ENCODE data around the gene TDRD3. TPM values are rescaled to one million over a fixed set of nuclear protein-coding genes. Genes with fewer than 3 reads are reported as not detected.

Gene TDRD3
- polyA plus RNA-seq, 1 donor, result 44.6 TPM

DNA sequence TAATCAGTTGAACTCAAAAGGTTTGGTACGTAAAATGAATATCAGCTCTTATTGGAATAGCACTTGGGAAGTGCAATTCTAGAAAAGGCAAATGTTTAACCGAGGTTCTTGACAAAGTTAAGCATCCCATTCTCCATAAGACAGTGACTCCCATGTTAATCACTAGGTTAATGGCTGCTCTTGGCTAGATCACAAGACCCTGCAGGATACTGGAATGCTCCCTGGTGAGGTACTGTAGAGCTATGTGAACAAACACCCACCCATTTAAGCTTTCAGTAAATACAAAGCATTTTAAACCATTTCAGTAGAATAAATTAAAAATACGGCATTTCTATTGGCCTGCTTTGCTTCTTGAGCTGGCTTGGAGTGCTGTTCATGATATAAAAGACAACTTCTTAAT lies 56.5 kb downstream of the TDRD3 start:
- no peak for DNase-seq

DNA sequence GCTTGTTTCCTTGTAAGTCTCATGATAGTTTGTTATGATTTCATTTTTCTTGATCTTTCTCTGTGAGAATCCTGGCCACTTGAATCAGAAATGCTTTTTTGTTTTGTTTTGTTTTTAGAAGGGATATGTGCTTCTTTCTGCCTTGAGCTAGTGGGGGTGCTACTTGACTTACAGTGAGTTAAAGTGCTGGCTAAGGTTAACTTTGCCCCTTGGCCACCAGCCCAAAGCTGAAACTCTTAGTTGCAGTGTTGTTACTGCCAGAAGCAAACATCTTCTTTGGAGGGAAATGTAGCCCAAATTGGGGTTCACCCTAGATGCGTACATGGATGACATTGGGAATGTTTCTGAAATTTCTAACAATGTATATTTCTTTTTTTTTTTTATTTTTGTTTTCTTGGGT lies 57.4 kb downstream of the TDRD3 start:
- DNase-seq, result no peak

GRCh38 chr13:60463787-60464186 lies 66.8 kb downstream of the TDRD3 start:
- no peak for DNase-seq

GRCh38 chr13:60467098-60467497 lies 70.1 kb downstream of the TDRD3 start:
- DNase-seq, result no peak

DNA sequence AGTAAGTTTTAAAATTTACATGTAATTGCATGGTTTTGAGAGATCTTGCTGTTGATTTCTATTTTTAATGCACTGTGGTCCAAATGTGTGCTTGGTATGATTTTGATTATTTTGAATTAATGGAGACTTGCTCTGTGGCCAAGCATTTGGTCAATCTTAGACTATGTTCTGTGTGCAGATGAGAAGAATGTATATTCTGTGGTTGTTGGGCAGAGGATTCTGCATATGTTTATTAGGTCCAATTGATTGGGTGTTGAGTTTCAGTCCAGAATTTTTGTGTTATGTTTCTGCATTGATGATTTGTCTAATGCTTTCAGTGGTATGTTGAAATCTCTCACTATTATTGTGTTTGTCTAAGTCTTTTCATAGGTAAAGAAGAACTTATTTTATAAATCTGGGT lies 82.3 kb downstream of the TDRD3 start:
- no peak for DNase-seq

DNA sequence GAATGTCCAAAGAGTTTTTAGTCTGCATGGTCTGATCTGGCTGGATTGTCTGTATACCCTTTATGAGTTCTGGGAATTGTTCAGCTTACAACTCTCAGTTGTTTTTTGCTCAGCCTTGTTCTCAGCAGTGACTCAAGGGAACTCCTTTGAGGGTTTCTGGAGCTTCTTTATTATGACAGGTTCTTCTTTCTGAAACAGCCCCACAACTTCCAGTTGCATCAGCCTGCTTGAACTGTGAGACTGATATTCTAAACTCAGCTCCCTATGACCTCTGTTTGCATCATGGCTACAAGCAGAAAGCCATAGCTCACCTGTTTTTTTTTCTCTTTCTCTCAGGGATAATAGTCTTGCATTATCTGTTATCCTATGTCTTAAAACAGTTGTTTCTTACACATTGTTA lies 85.0 kb downstream of the TDRD3 start:
- no peak for DNase-seq

DNA sequence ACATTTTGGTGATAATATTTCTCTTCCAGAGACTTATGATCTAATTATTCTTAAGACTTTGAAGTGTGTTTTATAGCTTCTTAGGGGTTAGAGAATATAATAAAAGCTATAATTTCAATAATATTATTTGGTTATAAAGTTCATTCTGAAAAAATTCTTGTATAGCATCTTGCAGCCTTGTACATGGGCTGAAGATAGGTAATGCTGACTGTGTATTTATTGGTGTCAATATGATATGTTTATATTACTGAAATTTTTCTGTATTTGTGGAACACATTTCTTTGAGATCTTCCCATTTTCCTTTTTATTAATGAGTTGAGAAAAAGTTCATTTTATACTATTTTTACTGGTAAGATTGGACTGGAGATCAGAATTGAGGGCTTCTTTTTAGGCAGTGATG lies 87.8 kb downstream of the TDRD3 start:
- no peak for DNase-seq

DNA sequence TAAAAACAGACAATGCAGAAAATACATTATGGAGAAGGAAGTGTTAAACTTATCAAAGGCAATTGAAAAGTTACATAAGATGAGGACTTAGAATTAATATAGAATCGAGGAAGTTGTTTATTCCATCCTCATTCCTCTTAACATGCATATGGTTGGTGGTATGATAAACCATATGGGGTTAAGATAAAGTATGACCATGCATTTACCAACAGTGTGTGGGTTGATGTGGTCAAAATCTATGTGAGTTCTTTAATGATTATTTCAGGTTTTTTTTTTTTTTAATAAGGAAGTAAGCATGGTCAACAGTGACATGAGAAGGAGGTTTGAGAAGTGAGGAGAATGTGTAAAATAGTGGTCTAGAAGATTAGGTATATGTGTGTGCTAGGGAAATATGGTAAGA lies 94.5 kb downstream of the TDRD3 start:
- no peak for DNase-seq

DNA sequence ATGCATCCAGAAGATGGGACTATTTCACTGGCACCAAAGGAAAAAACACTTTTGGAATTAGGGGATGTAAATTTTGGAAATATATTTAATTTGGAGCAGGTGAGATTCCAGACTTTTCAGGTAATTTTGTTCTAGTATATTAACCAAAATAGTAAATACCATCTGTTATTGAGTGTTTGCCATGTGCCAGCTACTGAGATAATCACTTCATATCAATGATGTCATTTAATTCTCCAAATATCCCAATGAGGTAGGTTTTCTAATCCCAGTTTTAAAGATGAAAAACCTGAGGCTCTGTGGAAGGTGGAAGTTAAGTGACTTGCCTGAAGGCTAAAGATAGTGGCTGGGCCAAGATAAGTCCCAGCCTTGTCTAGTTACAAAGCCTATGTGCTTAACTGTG lies 95.2 kb downstream of the TDRD3 start:
- no peak for DNase-seq

GRCh38 chr13:60494296-60494695 lies 97.3 kb downstream of the TDRD3 start:
- no peak for DNase-seq

DNA sequence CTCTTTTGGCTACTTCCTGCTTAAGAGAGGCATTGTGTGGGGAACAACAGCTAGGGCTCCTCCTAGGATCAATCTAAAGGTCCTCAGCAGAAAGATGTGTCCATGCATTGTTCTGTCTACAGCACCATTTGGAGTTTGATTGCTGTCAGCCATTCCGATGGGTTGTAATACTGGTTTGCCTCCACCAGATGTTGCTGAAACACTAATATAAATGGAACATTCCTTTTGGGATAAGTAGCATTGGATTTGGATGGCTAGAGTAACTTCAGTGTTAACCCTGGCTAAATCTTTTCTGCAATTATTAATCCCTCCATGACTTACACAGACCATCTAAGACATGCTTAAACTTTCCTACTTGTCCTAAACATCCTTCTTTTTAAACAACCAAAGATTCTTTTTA lies 104.2 kb downstream of the TDRD3 start:
- no peak for DNase-seq

DNA sequence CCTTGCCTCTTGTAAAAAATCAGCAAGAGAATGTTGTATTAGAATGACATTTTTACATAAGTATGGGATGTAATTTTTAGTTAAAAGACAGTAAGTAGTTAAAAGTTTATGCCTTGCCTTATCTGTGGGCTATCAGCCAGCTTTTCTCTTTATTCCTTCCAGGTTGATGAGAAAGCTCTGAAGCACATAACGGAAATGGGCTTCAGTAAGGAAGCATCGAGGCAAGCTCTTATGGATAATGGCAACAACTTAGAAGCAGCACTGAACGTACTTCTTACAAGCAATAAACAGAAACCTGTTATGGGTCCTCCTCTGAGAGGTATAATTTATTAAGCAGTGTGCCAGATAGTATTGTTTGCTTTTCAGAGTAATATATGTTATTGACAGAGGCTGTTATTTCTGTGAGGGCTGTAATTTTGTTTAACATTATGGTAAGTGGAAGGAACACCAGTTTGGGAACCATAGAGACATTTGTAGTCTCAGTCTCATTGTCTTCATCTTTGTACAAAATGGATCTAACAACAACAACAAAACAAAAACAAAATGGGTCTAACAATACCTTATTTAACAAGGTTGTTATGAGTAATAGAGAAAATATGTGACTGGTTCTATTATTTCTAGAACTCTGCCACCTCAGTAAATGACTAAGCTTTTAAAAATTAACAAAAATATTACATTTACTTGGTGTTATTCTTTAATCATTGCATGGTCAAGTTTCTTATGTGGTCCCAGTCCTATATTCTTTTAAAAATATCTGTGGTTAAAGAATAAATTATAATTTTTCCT lies 112.8 kb downstream of the TDRD3 start:
- no peak for DNase-seq

- DNase-seq, result no peak
Measured at GRCh38 chr13:60511637-60512036, 114.6 kb downstream of the TDRD3 start.

DNA sequence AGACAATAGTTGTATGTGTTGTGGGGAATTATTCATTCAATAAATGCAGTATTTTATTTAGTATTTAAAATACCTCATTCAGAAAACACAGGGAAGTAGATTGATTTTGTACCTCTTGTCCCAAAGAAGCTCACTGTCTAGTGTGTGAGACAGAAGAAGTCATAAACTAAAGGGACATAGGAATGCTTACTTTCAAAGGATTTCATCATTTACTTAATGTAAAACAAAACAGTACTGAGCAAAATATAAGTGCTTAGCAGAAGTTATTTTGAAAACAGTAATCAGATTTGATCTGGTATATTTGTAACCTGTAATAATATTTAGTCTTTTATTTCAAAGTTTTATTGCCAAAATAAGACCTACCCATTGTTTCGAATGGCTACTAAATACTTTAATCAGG lies 117.9 kb downstream of the TDRD3 start:
- no peak for DNase-seq

- DNase-seq, result no peak
Measured at GRCh38 chr13:60519496-60519895, 122.5 kb downstream of the TDRD3 start.

DNA sequence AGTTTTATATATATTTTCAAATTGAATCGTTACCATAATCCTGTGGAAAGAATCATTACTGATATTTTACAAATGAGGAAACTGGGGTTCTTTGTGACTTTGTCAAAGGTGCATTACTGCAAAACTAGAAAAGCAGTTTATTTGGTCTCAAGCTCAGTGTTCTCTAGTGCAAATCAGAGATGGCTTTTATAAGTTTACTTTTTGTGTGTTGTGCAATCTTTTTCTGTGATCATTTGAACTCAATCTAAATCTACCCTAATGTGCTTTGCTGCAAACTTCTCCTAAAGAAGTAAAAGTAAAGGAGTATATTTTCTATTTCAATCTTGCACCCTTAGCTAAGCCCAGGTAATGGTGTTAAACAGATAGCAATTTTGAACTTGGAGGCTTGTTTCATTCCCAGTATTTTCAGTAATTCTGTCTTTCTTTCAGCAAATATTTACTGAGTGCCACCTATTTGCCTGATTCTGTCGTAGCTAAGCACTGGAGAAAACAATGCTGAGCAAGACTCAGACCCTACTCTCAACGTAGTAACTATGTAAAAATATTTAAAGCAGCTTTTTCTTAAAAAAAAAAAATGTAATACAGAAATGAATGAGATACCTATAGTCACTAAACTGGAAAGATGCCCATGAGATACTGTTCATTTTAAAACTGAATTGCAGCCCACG lies 124.0 kb downstream of the TDRD3 start:
- DNase-seq, result no peak

DNA sequence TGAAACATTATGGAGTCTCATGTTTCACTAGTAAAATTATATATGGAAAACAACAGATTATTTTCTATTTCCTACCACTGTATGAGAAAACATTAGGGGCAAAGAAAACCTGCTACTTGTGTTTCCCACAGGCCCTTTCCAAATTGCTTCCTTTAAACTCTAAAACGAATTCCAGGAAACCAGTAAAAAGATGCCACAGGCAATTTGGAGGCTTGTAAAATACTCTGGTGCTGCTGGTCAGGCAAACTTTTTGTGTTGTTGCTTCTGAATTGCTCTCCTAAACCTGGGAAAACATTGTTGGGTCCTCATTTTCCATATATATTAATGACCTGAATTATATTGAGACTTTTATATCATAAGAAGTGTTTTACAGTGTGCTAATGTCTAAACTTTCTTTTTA lies 141.5 kb downstream of the TDRD3 start:
- no peak for DNase-seq

DNA sequence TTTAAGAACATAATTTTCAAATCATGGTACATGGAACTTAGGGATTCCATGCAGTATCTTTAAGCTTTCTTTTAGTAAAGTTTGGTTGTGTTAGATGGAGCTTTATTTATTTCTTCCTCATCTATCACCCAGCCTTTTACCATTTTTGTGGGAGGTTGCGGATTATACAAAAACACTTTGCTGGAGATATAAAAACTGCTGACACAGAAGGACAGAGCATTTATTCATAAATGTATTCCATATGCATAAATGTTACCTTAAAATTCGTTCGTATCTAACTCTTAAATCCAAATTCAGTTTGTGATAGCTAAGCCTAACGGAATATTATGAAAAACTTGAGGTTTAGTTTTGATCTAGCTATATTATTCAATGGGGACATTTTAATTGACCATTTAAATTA lies 143.3 kb downstream of the TDRD3 start:
- DNase-seq, result no peak

- no peak for DNase-seq
Measured at GRCh38 chr13:60562096-60562780, 165.2 kb downstream of the TDRD3 start.

GRCh38 chr13:60571571-60571970 lies 174.6 kb downstream of the TDRD3 start:
- no peak for DNase-seq

- DNase-seq, result no peak
Measured at GRCh38 chr13:60572003-60572798, 175.2 kb downstream of the TDRD3 start.

- DNase-seq, result no peak
Measured at GRCh38 chr13:60572855-60573254, 175.8 kb downstream of the TDRD3 start.

DNA sequence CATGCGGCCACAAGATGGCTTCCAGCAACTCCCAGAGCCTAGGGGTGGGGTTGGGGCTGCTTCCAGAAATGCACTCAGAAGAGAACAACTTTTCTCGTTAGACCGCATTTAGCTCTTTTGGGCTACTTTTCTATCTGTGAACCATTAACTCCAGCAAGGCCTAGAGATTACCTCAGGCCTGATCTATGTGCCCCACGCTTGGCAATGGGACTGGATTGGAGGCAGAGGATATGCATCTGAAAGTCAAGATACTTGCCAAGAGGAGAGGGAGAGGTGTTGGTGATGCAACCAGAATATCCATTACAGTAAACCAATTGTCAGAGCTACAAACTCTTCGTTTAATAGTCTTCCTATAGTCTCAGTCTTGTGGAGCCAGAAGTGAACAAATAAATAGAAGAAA lies 177.7 kb downstream of the TDRD3 start:
- no peak for DNase-seq
